Loucy (cell line): ENCODE results near the gene SMAD3.

Experiments
- H2AFZ ChIP-seq: fragments of 200-600 bp; sonication (generic); 2 replicates; pipeline ENCODE4 v1.6.0; 2016; ENCODE audit warnings: antibody characterized with exemption, mild to moderate bottlenecking, low read length, moderate library complexity
- H3F3A ChIP-seq: fragments of 200-600 bp; 2 replicates; pipeline ENCODE4 v1.6.0; 2016; ENCODE audit warnings: antibody characterized with exemption, low read depth, mild to moderate bottlenecking
- H3K27me3 ChIP-seq: fragments of 200-600 bp; sonication (generic); 2 replicates; pipeline ENCODE4 v1.6.1; 2014; ENCODE audit warnings: low read length, mild to moderate bottlenecking; ENCODE audit not compliant: insufficient read depth, poor library complexity, severe bottlenecking
- H3K36me3 ChIP-seq: fragments of 200-600 bp; sonication (generic); 2 replicates; pipeline ENCODE4 v1.6.1; 2016; ENCODE audit warnings: low read length; ENCODE audit not compliant: insufficient read depth
- H3K4me1 ChIP-seq: fragments of 200-600 bp; sonication (generic); 2 replicates; pipeline ENCODE4 v1.5.1; 2014; ENCODE audit warnings: low read length, mild to moderate bottlenecking; ENCODE audit not compliant: insufficient read depth, poor library complexity, severe bottlenecking
- H3K4me2 ChIP-seq: fragments of 200-600 bp; sonication (generic); 2 replicates; pipeline ENCODE4 v1.6.0; 2014; ENCODE audit warnings: antibody characterized with exemption, low read length, low read depth, mild to moderate bottlenecking; ENCODE audit not compliant: poor library complexity, severe bottlenecking
- H3K4me3 ChIP-seq: fragments of 200-600 bp; sonication (generic); 2 replicates; pipeline ENCODE4 v1.5.1; 2014; ENCODE audit warnings: low read length, mild to moderate bottlenecking, mixed read lengths; ENCODE audit not compliant: poor library complexity, severe bottlenecking
- H3K79me2 ChIP-seq: fragments of 200-600 bp; sonication (generic); 2 replicates; pipeline ENCODE4 v1.6.1; 2014; ENCODE audit warnings: low read length; ENCODE audit not compliant: insufficient read depth
- H3K9ac ChIP-seq: fragments of 200-600 bp; sonication (generic); 2 replicates; pipeline ENCODE4 v1.6.0; 2014; ENCODE audit warnings: mild to moderate bottlenecking, low read depth, low read length, moderate library complexity; ENCODE audit not compliant: poor library complexity, severe bottlenecking
- H3K9me2 ChIP-seq: fragments of 200-600 bp; sonication (generic); replicated peaks from 2 replicates; pipeline ENCODE4 v1.6.1; 2016; ENCODE audit warnings: low read depth, low read length, mixed read lengths
- H3K9me3 ChIP-seq: fragments of 200-600 bp; sonication (generic); 2 replicates; pipeline ENCODE4 v1.6.1; 2014; ENCODE audit warnings: mild to moderate bottlenecking, antibody characterized with exemption, low read length, low read depth; ENCODE audit not compliant: insufficient read depth
- H4K20me1 ChIP-seq: fragments of 200-600 bp; sonication (generic); 2 replicates; pipeline ENCODE4 v1.6.0; 2014; ENCODE audit warnings: antibody characterized with exemption, low read length, mild to moderate bottlenecking; ENCODE audit not compliant: insufficient read depth, poor library complexity, severe bottlenecking
- CTCF ChIP-seq: fragments of 200-600 bp; sonication (generic); conservative IDR thresholded peaks from 2 replicates; pipeline ENCODE4 v1.5.1; 2014; ENCODE audit warnings: mild to moderate bottlenecking, antibody characterized with exemption, low read length
- EZH2phosphoT487 ChIP-seq: fragments of 200-600 bp; IDR thresholded peaks from 2 replicates; pipeline ENCODE4 v1.6.1; 2018; ENCODE audit warnings: antibody characterized with exemption, mild to moderate bottlenecking, moderate library complexity, borderline replicate concordance

Gene SMAD3

DNA sequence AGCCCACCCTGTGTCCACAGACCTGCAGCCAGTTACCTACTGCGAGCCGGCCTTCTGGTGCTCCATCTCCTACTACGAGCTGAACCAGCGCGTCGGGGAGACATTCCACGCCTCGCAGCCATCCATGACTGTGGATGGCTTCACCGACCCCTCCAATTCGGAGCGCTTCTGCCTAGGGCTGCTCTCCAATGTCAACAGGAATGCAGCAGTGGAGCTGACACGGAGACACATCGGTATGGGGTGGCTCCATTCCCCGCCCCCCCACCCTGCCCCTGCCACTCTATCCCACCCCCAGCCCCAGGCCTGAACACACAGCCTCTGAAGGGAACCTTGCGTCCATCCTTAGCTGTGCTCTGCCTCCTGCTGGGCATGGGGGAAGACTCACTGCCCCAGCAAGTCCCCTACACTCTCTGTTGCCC is 115.8 kb downstream of the SMAD3 start:
- Histone ChIP-seq H3F3A (no peaks in the 10 kb centered on the region), H2AFZ (no peak overlapping the region), H3K27me3 (no peaks in the 10 kb centered on the region), H3K4me1 (peaks cover 22% of the 10 kb centered on the region), H3K9ac (no peak overlapping the region), H3K9me2 (no peaks in the 10 kb centered on the region), H3K79me2 (no peaks in the 10 kb centered on the region), H3K4me2 (no peak overlapping the region), H3K9me3 (no peaks in the 10 kb centered on the region), H4K20me1 (no peaks in the 10 kb centered on the region), H3K36me3 (peaks cover 49% of the 10 kb centered on the region; the same call in 1 of the 2 replicates), H3K4me3 (no peak overlapping the region)
- TF ChIP-seq EZH2phosphoT487 (no peak), CTCF (peak; percentile 27; the same call in 1 of the 2 replicates)

- no peaks in the 10 kb centered on the region for H3K9me2 ChIP-seq
Measured at GRCh38 chr15:67183443-67184169, 118.2 kb downstream of the SMAD3 start.

DNA sequence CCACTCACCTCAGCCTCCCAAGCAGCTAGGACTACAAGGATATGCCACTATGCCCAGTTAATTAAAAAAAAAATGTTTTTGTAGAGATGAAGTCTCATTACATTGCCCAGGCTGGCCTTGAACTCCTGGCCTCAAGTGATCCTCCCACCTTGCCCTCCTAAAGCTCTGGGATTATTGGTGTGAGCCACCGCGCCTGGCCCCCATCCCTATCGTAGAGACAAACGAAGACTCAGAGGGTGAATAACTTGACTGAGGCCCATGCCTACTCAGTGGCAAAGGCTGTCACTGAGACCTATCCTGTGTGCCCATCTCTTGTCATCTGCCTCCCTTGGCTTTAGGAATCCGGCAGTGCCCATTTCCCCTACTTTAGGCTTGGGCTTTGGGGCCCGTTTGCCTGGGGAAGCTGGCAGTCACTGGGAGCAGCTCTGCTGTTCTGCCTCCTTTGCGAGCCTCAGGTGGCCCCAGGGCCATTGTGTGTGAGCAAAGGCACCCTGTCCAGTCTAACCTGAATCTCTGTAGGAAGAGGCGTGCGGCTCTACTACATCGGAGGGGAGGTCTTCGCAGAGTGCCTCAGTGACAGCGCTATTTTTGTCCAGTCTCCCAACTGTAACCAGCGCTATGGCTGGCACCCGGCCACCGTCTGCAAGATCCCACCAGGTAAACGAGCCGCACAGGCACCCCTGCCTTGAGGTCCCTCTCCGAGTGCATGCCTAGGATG is 119.0 kb downstream of the SMAD3 start:
- no peak overlapping the region for H3K4me2 ChIP-seq
- peak overlapping the region; percentile 48 for H3K9ac ChIP-seq
- no peak overlapping the region for H2AFZ ChIP-seq
- H3K4me3 ChIP-seq: no peak overlapping the region
- TF ChIP-seq EZH2phosphoT487 (no peak), CTCF (no peak)
- H3K27me3 ChIP-seq: no peaks in the 10 kb centered on the region
- H3K9me3 ChIP-seq: no peaks in the 10 kb centered on the region
- peaks cover 32% of the 10 kb centered on the region for H3K4me1 ChIP-seq
- H3F3A ChIP-seq: no peaks in the 10 kb centered on the region
- no peaks in the 10 kb centered on the region for H3K9me2 ChIP-seq
- H3K79me2 ChIP-seq: no peaks in the 10 kb centered on the region
- peaks cover 62% of the 10 kb centered on the region; the same call in 1 of the 2 replicates for H3K36me3 ChIP-seq
- H4K20me1 ChIP-seq: no peaks in the 10 kb centered on the region

More at GRCh38 chr15:67183443-67184169, 118.2 kb downstream of the SMAD3 start:
- Histone ChIP-seq H4K20me1 (no peaks in the 10 kb centered on the region), H3K4me3 (no peak overlapping the region), H3K36me3 (peaks cover 61% of the 10 kb centered on the region; the same call in 1 of the 2 replicates), H3K9ac (no peak overlapping the region), H3K9me3 (no peaks in the 10 kb centered on the region), H3K79me2 (no peaks in the 10 kb centered on the region), H2AFZ (no peak overlapping the region), H3K4me2 (no peak overlapping the region), H3K27me3 (no peaks in the 10 kb centered on the region), H3K4me1 (peaks cover 32% of the 10 kb centered on the region), H3F3A (no peaks in the 10 kb centered on the region)
- no peak for TF ChIP-seq EZH2phosphoT487
- TF ChIP-seq CTCF: no peak
